HG03354 (cell line): ENCODE data around the gene BRSK1.
A peak's percentile ranks its signal among the peaks of the same experiment; 100 is the strongest.

Source experiments
- ATAC-seq: cut with Tn5 transposase; IDR thresholded peaks from one replicate; pipeline ENCODE4 v1.9.1; 2021; ENCODE audit warnings: mild to moderate bottlenecking; ENCODE audit not compliant: unreplicated experiment, poor library complexity, severe bottlenecking

Gene BRSK1

DNA sequence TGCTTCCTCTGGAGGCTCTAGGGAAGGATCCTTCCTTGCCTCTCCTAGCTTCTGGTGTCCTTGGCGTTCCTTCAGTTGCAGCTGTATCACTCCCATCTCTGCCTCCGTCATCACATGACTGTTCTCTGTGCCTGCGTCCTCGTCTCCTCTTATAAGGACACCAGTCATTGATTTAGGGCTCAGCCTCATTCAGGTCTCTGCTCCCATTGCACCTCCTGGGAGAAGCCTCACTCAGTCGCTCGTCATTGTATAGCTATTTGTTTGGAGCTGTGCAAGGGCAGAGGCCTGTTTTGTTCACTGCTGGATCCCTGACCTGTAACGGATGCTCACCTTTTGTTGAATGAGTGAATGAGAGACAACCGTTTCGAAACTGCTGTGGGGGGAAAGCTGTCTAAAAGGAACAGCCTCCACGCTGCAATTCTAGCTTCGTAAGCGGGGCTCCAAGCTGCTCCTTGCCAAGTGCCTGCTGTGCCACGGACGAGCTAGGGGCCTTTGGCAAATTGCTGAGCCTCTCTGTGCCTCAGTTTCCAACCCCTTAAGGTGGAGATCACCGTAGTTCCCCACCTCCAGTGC, 17.2 kb downstream of the BRSK1 start:
- ATAC-seq: no peak

- ATAC-seq: peak; percentile 83
Measured at GRCh38 chr19:55301459-55302317, 17.9 kb downstream of the BRSK1 start.

GRCh38 chr19:55302318-55302703, 18.5 kb downstream of the BRSK1 start:
- no peak for ATAC-seq

- ATAC-seq: no peak
Measured at GRCh38 chr19:55303477-55303876, 19.7 kb downstream of the BRSK1 start.

DNA sequence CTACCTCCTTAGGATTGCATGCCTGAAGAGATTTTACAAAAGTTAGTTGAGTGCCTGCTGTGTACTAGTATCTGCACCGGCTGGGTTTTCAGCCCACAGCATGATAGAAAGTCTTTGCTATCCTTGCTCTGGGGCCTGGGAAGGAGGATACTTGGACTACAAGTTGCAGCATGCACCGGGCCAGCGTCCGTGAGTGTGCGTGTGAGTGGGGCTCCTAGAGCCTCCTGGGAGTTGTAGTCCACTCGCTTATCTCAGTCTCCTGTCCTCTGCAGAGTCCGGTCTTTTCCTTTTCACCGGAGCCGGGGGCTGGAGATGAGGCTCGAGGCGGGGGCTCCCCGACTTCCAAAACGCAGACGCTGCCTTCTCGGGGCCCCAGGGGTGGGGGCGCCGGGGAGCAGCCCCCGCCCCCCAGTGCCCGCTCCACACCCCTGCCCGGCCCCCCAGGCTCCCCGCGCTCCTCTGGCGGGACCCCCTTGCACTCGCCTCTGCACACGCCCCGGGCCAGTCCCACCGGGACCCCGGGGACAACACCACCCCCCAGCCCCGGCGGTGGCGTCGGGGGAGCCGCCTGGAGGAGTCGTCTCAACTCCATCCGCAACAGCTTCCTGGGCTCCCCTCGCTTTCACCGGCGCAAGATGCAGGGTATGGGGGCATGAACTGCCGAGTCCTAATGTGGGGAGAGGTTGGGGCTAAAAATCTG, 20.6 kb downstream of the BRSK1 start:
- no peak for ATAC-seq

GRCh38 chr19:55304980-55305379, 21.2 kb downstream of the BRSK1 start:
- ATAC-seq: no peak

DNA sequence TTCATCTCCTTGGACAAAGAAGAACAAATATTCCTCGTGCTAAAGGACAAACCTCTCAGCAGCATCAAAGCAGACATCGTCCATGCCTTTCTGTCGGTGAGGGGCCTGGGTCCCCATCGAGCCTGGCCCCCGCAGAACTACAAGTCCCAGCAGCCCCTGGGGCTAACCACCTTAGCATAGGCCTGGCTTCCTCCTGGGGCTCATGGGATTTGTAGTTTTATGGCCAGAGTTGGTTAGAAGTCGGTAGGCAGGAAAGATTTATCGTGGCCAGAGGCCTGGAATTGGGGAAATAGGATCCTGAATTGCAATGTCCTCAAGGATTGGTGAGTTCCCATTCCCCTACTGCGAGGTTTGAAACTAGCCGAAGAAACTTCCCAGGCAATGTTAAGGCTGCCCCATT, 21.7 kb downstream of the BRSK1 start:
- no peak for ATAC-seq

DNA sequence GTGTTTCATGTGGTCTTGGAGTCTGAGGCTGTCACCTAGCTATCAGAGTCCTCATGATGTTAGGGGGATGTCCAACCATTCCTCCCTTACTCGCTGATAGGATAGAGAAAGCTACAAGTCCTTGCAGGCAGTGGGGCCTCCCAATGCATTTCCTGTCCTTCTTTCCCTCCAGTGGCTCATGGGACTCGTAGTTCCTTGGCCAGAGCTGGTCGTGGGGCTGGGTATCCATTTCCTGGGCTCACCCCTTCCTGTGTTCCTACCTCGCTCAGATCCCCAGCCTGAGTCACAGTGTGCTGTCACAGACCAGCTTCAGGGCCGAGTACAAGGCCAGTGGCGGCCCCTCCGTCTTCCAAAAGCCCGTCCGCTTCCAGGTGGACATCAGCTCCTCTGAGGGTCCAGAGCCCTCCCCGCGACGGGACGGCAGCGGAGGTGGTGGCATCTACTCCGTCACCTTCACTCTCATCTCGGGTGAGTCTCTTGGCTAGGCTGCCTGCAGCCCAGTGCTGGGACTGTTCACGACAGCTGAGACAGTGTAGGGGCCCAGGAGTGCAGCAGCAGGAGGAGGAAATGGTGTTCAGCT, 22.3 kb downstream of the BRSK1 start:
- ATAC-seq: no peak

DNA sequence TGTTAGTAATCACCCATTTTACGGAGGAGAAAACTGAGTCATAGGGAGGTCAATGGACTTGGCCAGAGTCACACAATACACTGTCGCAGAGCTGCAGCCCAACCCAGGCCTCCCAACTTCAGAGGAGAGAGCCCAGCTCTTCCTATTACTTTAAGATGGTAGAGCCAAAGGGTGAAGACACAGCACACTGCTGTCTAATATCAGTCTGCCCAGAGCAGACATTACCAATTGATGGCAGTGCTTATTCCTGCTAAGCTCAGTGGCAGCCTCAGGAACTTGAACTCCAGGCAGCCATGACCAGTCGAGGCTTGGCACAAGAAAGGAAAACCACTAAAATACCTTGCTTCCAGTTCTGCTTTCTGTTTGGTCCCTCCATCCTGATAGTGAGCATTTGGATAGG, 22.9 kb downstream of the BRSK1 start:
- ATAC-seq: no peak

DNA sequence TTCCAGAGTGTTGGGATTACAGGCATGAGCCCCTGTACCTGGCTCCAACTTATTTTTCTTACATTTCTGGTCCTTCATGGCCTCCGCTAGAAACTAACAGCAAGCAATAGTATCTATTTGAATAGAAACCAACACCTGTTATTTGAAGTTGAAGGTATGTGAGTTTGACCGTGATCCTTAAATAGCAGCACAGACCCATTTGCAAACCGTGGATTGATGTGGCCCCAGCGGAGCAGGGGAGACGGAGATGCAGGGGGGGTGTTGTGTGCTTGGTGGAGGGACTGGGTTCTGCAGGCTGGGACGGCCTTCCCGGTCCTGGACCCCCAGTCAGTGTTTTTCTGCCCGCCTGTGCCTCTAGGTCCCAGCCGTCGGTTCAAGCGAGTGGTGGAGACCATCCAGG, 24.5 kb downstream of the BRSK1 start:
- no peak for ATAC-seq

- ATAC-seq: no peak
Measured at GRCh38 chr19:55309448-55309847, 25.7 kb downstream of the BRSK1 start.

GRCh38 chr19:55310498-55310897, 26.7 kb downstream of the BRSK1 start:
- ATAC-seq: no peak

- no peak for ATAC-seq
Measured at GRCh38 chr19:55311397-55311796, 27.6 kb downstream of the BRSK1 start.

DNA sequence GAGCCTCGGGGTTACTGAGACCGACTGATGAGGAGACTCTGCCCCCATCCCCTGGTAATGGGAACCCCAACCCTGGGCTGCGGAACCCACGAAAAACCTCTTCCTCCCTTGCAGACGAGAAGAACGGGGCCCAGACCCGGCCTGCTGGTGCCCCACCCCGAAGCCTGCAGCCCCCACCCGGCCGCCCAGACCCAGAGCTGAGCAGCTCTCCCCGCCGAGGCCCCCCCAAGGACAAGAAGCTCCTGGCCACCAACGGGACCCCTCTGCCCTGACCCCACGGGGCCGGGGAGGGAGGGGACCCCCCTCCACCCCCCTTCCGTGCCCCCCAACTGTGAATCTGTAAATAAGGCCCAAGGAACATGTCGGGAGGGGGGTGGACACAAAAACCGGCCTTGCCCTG, 28.0 kb downstream of the BRSK1 start:
- ATAC-seq: no peak

DNA sequence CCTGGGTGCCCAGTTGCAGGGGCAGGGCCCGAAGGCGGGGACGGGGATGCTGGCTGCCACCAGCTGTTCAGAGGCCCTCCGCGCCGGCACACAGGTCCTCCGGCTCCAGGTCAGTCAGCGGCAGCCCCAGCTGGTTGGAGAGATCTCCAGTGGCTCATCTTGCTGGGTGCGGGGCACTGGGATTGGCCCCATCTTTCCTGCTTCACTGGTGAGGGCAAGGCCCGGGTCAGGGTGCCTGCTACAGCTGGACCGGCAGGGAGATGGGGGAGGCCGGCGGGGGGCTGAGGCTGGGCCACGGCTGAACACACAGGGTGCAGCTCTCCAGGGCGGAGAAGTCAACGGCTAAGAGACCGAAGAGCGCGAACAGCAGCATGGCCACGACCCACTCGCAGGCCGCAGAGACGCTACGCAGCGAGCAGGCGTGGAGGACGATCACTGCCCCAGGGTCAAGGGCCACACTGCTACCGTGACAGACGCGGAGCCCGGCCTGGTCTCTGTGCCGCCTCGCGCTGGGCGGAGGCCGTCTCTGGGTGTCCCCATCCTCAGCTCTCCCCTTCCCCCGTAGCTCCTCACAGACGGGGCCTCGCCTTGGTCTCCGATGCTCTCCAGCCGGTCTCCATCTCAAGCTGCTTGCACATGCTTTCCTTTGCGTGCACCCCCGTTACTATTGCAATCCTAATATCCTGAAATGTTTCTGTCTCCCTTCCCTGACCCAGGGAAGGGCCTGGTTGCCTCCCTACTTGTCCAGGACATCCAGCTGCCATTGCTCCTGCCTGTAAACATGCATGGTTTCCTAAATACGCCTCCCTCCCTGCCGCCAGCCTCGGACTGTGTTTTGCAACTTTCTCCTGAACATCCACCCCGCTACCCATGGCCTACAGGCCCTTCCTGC, 29.1 kb downstream of the BRSK1 start:
- ATAC-seq: no peak

DNA sequence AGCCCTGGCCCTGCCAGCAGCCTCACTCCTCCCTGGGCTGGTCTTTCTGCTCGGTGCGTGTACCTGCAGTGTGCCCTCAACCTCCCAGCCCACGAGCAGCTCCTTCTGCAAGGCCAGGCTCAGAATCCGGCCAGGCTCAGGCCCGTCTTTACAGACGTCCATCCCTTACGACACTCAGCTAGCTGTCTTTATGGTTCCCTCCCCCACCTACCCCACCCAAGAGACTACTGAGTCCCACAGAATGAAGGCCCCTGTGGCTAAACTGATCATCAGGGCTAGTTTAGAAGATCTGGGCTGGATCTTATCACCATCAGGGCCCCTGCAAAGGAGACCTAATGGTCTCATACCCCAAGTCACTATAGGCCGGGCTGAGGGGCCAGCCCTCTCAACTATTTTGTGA, 30.6 kb downstream of the BRSK1 start:
- ATAC-seq: no peak

DNA sequence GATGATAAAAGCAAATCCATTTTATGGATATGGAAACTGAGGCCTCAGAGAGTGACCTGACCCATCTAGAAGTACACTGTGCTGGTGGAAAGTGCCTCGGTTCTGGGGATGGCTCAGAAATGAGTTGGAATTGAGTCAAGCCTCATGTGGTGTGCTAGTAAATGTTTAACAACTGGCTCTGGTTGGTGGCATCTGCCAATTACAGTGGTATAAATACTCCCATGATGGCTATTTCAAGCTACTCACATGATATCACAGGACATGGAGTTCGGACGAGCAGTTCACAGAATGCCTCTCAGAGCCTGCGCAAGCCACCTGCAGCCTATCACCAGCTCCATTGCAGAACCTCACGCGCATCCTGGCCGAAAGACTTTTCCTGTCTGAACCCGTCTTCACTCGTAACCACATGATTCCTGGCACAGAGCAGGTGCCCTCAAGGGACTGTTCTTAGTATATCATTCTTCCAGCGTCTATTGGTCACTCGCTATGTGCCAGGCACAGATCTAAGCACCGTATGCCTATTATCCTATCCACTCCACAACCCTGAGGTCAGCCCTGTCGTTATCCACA, 32.2 kb downstream of the BRSK1 start:
- ATAC-seq: no peak

GRCh38 chr19:55316646-55317045, 32.8 kb downstream of the BRSK1 start:
- no peak for ATAC-seq

DNA sequence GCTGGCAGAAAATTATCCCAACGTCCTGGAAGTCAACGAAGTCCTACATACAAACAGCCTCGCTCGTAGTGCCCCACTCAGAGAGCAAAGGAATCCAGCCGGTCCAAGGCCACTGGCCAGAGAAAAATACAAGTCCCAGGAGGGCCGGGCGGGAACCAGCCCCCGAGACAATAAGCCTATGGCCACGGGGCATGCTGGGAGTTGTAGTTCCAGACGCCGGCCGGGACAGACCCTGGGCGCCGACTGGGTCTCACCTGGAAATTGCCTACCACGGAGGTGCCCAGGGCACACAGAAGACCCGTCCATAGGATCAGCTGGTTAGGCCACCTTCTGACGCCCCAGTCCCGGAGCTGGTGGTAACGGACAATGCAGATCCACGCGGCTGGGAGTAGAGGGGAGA, 36.0 kb downstream of the BRSK1 start:
- no peak for ATAC-seq
